DOHH2 (cell line): ENCODE results near the gene KRTAP5-7.
A peak's percentile ranks its signal among the peaks of the same experiment; 100 is the strongest.

Experiments
- H3F3A ChIP-seq: fragments of 200-600 bp; sonication (generic), shearing (Covaris generic); 2 replicates; pipeline ENCODE4 v1.6.0; 2016; ENCODE audit warnings: antibody characterized with exemption, mild to moderate bottlenecking; ENCODE audit not compliant: control insufficient read depth, insufficient read depth
- H3K27ac ChIP-seq: fragments of 200-600 bp; sonication (generic); 2 replicates; pipeline ENCODE4 v1.5.1; 2014; ENCODE audit warnings: low read depth, mild to moderate bottlenecking, low read length, moderate library complexity
- H3K27me3 ChIP-seq: fragments of 200-600 bp; sonication (generic); 2 replicates; pipeline ENCODE4 v1.6.1; 2014; ENCODE audit warnings: mild to moderate bottlenecking, low read length, mixed read lengths; ENCODE audit not compliant: control insufficient read depth
- H3K36me3 ChIP-seq: fragments of 200-600 bp; sonication (generic); 2 replicates; pipeline ENCODE4 v1.6.1; 2014; ENCODE audit warnings: mild to moderate bottlenecking, low read length, moderate library complexity, mixed read lengths; ENCODE audit not compliant: control insufficient read depth
- H3K4me1 ChIP-seq: fragments of 200-600 bp; sonication (generic); 2 replicates; pipeline ENCODE4 v1.6.1; 2014; ENCODE audit warnings: mild to moderate bottlenecking, low read length, mixed read lengths; ENCODE audit not compliant: control insufficient read depth
- H3K4me2 ChIP-seq: fragments of 200-600 bp; sonication (generic); 2 replicates; pipeline ENCODE4 v1.6.0; 2014; ENCODE audit warnings: mild to moderate bottlenecking, low read length, moderate library complexity
- H3K4me3 ChIP-seq: fragments of 200-600 bp; sonication (generic); 2 replicates; pipeline ENCODE4 v1.5.1; 2014; ENCODE audit warnings: mild to moderate bottlenecking, low read length, mixed read lengths
- H3K79me2 ChIP-seq: fragments of 200-600 bp; sonication (generic); 2 replicates; pipeline ENCODE4 v1.6.1; 2014; ENCODE audit warnings: mild to moderate bottlenecking, low read length, mixed read lengths; ENCODE audit not compliant: control insufficient read depth
- H3K9me2 ChIP-seq: fragments of 200-600 bp; sonication (generic); replicated peaks from 2 replicates; pipeline ENCODE4 v1.6.1; 2014; ENCODE audit warnings: mild to moderate bottlenecking, low read length, mixed read lengths; ENCODE audit not compliant: control insufficient read depth
- H3K9me3 ChIP-seq: fragments of 200-600 bp; sonication (generic); 2 replicates; pipeline ENCODE4 v1.6.1; 2014; ENCODE audit warnings: antibody characterized with exemption, low read length, mixed read lengths; ENCODE audit not compliant: control insufficient read depth, insufficient read depth
- H4K20me1 ChIP-seq: fragments of 200-600 bp; sonication (generic); 2 replicates; pipeline ENCODE4 v1.6.0; 2014; ENCODE audit warnings: low read depth, mild to moderate bottlenecking, antibody characterized with exemption, low read length, moderate library complexity; ENCODE audit not compliant: control insufficient read depth, insufficient read depth
- CTCF ChIP-seq: fragments of 200-600 bp; sonication (generic); IDR thresholded peaks from one replicate; pipeline ENCODE4 v1.5.1; 2014; ENCODE audit warnings: antibody characterized with exemption, mild to moderate bottlenecking, low read depth, low read length; ENCODE audit not compliant: poor library complexity, severe bottlenecking
- EZH2phosphoT487 ChIP-seq: fragments of 200-600 bp; sonication (generic); IDR thresholded peaks from 2 replicates; pipeline ENCODE4 v1.6.1; 2017; ENCODE audit warnings: borderline replicate concordance, mild to moderate bottlenecking, antibody characterized with exemption, low read length, moderate library complexity, mixed read lengths

Gene KRTAP5-7

DNA sequence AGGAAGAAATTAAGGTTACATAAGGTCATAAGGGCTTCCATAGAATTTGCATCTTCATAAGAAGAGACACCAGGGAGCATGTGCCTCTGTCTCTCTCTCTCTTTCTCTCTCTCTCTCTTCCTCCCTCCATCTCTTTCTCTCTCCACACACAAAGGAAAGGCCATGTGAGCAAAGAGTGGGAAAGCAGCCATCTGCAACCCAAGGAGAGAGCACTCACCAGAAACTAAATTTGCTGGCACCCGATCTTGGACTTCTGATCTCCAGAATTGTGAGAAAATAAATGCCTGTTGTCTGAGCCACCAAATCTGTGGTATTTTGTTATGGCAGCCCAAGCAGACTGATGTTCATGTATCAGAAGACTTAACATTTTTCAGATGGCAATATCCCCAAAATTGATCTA lies 31.9 kb downstream of the KRTAP5-7 start:
- Histone ChIP-seq H3K9me2 (no peaks in the 10 kb centered on the region), H3K36me3 (no peaks in the 10 kb centered on the region), H4K20me1 (no peaks in the 10 kb centered on the region), H3K4me1 (no peaks in the 10 kb centered on the region), H3K4me2 (no peak overlapping the region), H3K9me3 (no peaks in the 10 kb centered on the region), H3K4me3 (no peak overlapping the region), H3K27ac (no peak overlapping the region), H3K79me2 (no peaks in the 10 kb centered on the region), H3F3A (no peaks in the 10 kb centered on the region), H3K27me3 (peaks cover 17% of the 10 kb centered on the region)
- no peak for TF ChIP-seq CTCF
- no peak for TF ChIP-seq EZH2phosphoT487

GRCh38 chr11:71562120-71562519 lies 35.1 kb downstream of the KRTAP5-7 start:
- Histone ChIP-seq H3K9me3 (no peaks in the 10 kb centered on the region), H3K27me3 (peaks cover 16% of the 10 kb centered on the region), H3K4me1 (no peaks in the 10 kb centered on the region), H3F3A (no peaks in the 10 kb centered on the region), H3K27ac (no peak overlapping the region), H3K4me3 (no peak overlapping the region), H3K36me3 (no peaks in the 10 kb centered on the region), H3K4me2 (no peak overlapping the region), H4K20me1 (no peaks in the 10 kb centered on the region), H3K9me2 (no peaks in the 10 kb centered on the region), H3K79me2 (no peaks in the 10 kb centered on the region)
- no peak for TF ChIP-seq CTCF
- no peak for TF ChIP-seq EZH2phosphoT487

- H4K20me1 ChIP-seq, result no peaks in the 10 kb centered on the region
- H3K9me2 ChIP-seq, result no peaks in the 10 kb centered on the region
- no peaks in the 10 kb centered on the region for H3K79me2 ChIP-seq
- H3F3A ChIP-seq, result no peaks in the 10 kb centered on the region
- no peak overlapping the region for H3K27ac ChIP-seq
- no peaks in the 10 kb centered on the region for H3K36me3 ChIP-seq
- no peak overlapping the region for H3K4me3 ChIP-seq
- H3K27me3 ChIP-seq, result peaks cover 16% of the 10 kb centered on the region
- no peak overlapping the region for H3K4me2 ChIP-seq
- H3K9me3 ChIP-seq, result no peaks in the 10 kb centered on the region
- no peaks in the 10 kb centered on the region for H3K4me1 ChIP-seq
- TF ChIP-seq CTCF (peak; percentile 61), EZH2phosphoT487 (no peak)
Observed at GRCh38 chr11:71563406-71563805, 36.3 kb downstream of the KRTAP5-7 start.

DNA sequence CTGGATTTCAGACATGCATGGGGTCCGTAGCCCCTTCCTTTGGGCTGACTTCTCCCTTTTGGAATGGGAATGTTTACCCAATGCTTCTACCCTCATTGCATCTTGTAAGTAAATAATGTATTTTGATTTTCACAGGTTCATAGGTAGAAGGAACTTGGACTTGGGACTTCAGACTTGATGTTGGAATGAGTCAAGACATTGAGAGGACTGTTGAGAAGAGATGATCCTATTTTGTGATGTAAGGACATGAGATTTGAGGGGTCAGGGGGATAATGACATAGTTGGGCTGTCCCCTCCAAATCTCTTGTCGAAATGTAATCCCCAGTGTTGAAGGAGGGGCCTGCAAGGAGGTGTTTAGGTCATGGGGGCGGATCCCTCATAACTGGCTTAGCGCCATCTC lies 37.4 kb downstream of the KRTAP5-7 start:
- H3K9me3 ChIP-seq, result no peaks in the 10 kb centered on the region
- no peak for TF ChIP-seq EZH2phosphoT487
- no peak for TF ChIP-seq CTCF
- no peaks in the 10 kb centered on the region for H3K79me2 ChIP-seq
- H3K4me2 ChIP-seq, result no peak overlapping the region
- peaks cover 16% of the 10 kb centered on the region for H3K27me3 ChIP-seq
- H3K4me1 ChIP-seq, result no peaks in the 10 kb centered on the region
- no peak overlapping the region for H3K27ac ChIP-seq
- H4K20me1 ChIP-seq, result no peaks in the 10 kb centered on the region
- H3F3A ChIP-seq, result no peaks in the 10 kb centered on the region
- H3K4me3 ChIP-seq, result no peak overlapping the region
- H3K9me2 ChIP-seq, result no peaks in the 10 kb centered on the region
- no peaks in the 10 kb centered on the region for H3K36me3 ChIP-seq
